ENCODE data around the gene IFFO2.

Gene IFFO2

DNA sequence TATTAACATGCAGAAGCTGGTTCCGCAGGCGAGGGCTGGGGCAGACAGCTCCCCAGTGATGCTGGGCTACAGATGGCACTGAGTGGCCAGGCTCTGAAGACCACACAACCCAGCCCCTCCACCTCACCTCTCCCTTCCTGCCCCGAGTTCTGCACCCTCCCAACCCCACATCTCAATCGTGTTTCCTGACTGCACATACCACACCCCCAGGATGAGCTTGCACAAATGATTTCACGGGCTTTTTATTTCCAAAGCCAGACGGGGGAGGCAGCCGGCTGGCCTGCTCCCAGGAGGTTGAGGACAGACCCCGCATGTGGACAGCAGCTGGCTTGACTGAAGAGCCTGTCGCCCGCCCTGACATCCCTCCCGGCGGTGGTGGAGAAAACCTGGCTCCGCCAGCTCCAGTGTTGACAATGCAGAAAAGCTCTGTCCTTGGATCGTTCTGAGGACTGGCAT lies 32.7 kb downstream of the IFFO2 start:
- Histone ChIP-seq H3K9me3 (ENCODE audit: low read length) (no peaks in the 10 kb centered on the region), H3K36me3 (ENCODE audit: insufficient read depth, low read length) (no peaks in the 10 kb centered on the region), H3K27me3 (ENCODE audit: insufficient read depth, low read length) (no peaks in the 10 kb centered on the region), H3K4me1 (ENCODE audit: insufficient read depth, low read length) (peaks cover 26% of the 10 kb centered on the region), H2AFZ (ENCODE audit: low read depth, low read length) (no peak overlapping the region), H3K4me3 (ENCODE audit: low read length) (no peak overlapping the region)

- no peaks in the 10 kb centered on the region for H3K27me3 ChIP-seq (ENCODE audit: insufficient read depth, low read length)
- peaks cover 26% of the 10 kb centered on the region for H3K4me1 ChIP-seq (ENCODE audit: insufficient read depth, low read length)
- no peaks in the 10 kb centered on the region for H3K36me3 ChIP-seq (ENCODE audit: insufficient read depth, low read length)
- H2AFZ ChIP-seq (ENCODE audit: low read depth, low read length): no peak overlapping the region
- no peaks in the 10 kb centered on the region for H3K9me3 ChIP-seq (ENCODE audit: low read length)
- H3K4me3 ChIP-seq (ENCODE audit: low read length): no peak overlapping the region
Measured at GRCh38 chr1:18922848-18923755, 33.4 kb downstream of the IFFO2 start.

- H3K4me3 ChIP-seq (ENCODE audit: low read length): no peak overlapping the region
- no peaks in the 10 kb centered on the region for H3K9me3 ChIP-seq (ENCODE audit: low read length)
- no peaks in the 10 kb centered on the region for H3K27me3 ChIP-seq (ENCODE audit: insufficient read depth, low read length)
- H3K36me3 ChIP-seq (ENCODE audit: insufficient read depth, low read length): no peaks in the 10 kb centered on the region
- H2AFZ ChIP-seq (ENCODE audit: low read depth, low read length): no peak overlapping the region
- H3K4me1 ChIP-seq (ENCODE audit: insufficient read depth, low read length): peaks cover 26% of the 10 kb centered on the region
Measured at GRCh38 chr1:18922319-18922726, 34.2 kb downstream of the IFFO2 start.

GRCh38 chr1:18921516-18922251 lies 34.8 kb downstream of the IFFO2 start:
- Histone ChIP-seq H3K9me3 (ENCODE audit: low read length) (no peaks in the 10 kb centered on the region), H3K4me1 (ENCODE audit: insufficient read depth, low read length) (peaks cover 26% of the 10 kb centered on the region), H3K4me3 (ENCODE audit: low read length) (no peak overlapping the region), H3K36me3 (ENCODE audit: insufficient read depth, low read length) (no peaks in the 10 kb centered on the region), H3K27me3 (ENCODE audit: insufficient read depth, low read length) (no peaks in the 10 kb centered on the region), H2AFZ (ENCODE audit: low read depth, low read length) (no peak overlapping the region)

DNA sequence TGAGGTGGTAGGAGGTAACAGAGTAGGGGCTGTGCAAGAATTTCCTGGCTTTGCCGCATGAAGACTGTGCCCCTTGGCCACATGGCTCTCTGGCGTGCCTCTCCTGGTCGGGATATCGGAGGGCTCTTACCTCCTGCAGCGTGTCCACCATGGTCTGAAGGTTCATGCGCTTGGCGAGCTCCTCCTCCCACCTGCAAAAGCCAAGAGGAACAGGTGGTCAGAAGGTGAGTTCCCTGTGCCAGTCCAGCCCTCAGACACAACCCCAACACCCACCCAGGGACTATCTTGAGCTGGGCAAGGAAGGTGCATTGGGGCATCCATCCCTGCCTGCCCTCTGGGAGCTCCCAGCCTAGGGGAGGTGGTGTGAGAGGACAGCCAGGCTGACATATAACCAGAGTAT lies 35.5 kb downstream of the IFFO2 start:
- Histone ChIP-seq H3K4me3 (ENCODE audit: low read length) (no peak overlapping the region), H2AFZ (ENCODE audit: low read depth, low read length) (no peak overlapping the region), H3K27me3 (ENCODE audit: insufficient read depth, low read length) (no peaks in the 10 kb centered on the region), H3K4me1 (ENCODE audit: insufficient read depth, low read length) (peaks cover 26% of the 10 kb centered on the region), H3K9me3 (ENCODE audit: low read length) (no peaks in the 10 kb centered on the region), H3K36me3 (ENCODE audit: insufficient read depth, low read length) (no peaks in the 10 kb centered on the region)

DNA sequence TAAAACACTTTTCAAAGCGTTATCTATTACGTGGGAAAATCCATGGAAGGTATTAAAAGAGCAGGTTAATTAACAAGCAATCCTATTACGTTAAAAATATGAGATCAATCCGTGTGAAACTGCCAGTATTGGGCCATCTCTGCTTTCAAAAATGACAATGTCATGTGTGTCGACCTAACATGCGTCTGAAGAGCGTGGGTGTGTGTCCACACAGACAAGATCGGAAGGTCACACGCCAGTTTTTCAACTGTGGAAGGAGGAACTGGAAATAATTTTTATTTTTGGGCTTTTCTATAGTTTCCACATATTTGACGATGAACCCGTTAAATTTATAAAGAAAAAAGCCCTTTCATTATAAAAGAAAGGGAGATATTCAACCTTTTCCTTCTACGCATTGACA lies 36.5 kb downstream of the IFFO2 start:
- no peak overlapping the region for H3K4me3 ChIP-seq (ENCODE audit: low read length)
- no peak overlapping the region for H2AFZ ChIP-seq (ENCODE audit: low read depth, low read length)
- no peaks in the 10 kb centered on the region for H3K27me3 ChIP-seq (ENCODE audit: insufficient read depth, low read length)
- H3K4me1 ChIP-seq (ENCODE audit: insufficient read depth, low read length): peaks cover 26% of the 10 kb centered on the region
- no peaks in the 10 kb centered on the region for H3K9me3 ChIP-seq (ENCODE audit: low read length)
- no peaks in the 10 kb centered on the region for H3K36me3 ChIP-seq (ENCODE audit: insufficient read depth, low read length)

- H3K36me3 ChIP-seq (ENCODE audit: insufficient read depth, low read length): no peaks in the 10 kb centered on the region
- no peak overlapping the region for H3K4me3 ChIP-seq (ENCODE audit: low read length)
- no peaks in the 10 kb centered on the region for H3K27me3 ChIP-seq (ENCODE audit: insufficient read depth, low read length)
- no peak overlapping the region for H2AFZ ChIP-seq (ENCODE audit: low read depth, low read length)
- peaks cover 26% of the 10 kb centered on the region for H3K4me1 ChIP-seq (ENCODE audit: insufficient read depth, low read length)
- no peaks in the 10 kb centered on the region for H3K9me3 ChIP-seq (ENCODE audit: low read length)
Measured at GRCh38 chr1:18919197-18919905, 37.1 kb downstream of the IFFO2 start.

DNA sequence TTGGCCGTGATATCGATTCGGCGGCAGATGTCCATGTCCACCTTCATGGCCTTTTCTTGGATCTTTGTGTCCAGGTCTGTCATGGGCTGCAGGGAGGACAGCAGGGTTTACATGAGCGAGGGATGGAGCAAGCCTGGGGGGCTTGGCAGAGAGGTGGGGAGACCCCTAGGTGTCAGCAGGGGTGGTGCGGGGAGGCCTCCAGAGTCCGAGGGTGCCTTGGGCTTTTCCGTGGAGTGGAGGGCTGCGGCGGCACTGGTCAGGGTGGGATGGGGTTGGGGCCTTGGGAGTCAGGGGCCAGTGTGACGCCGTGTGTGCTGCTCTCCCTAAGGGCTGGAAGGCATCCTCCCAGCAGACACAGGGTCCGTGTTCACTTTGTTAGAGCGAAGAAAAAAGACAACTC lies 38.1 kb downstream of the IFFO2 start:
- Histone ChIP-seq H2AFZ (ENCODE audit: low read depth, low read length) (no peak overlapping the region), H3K4me1 (ENCODE audit: insufficient read depth, low read length) (peaks cover 18% of the 10 kb centered on the region), H3K27me3 (ENCODE audit: insufficient read depth, low read length) (no peaks in the 10 kb centered on the region), H3K4me3 (ENCODE audit: low read length) (no peak overlapping the region), H3K9me3 (ENCODE audit: low read length) (no peaks in the 10 kb centered on the region), H3K36me3 (ENCODE audit: insufficient read depth, low read length) (no peaks in the 10 kb centered on the region)

- no peak overlapping the region for H3K4me3 ChIP-seq (ENCODE audit: low read length)
- H3K36me3 ChIP-seq (ENCODE audit: insufficient read depth, low read length): no peaks in the 10 kb centered on the region
- no peaks in the 10 kb centered on the region for H3K27me3 ChIP-seq (ENCODE audit: insufficient read depth, low read length)
- no peaks in the 10 kb centered on the region for H3K9me3 ChIP-seq (ENCODE audit: low read length)
- H3K4me1 ChIP-seq (ENCODE audit: insufficient read depth, low read length): peaks cover 6% of the 10 kb centered on the region
- no peak overlapping the region for H2AFZ ChIP-seq (ENCODE audit: low read depth, low read length)
Measured at GRCh38 chr1:18917071-18917799, 39.2 kb downstream of the IFFO2 start.

DNA sequence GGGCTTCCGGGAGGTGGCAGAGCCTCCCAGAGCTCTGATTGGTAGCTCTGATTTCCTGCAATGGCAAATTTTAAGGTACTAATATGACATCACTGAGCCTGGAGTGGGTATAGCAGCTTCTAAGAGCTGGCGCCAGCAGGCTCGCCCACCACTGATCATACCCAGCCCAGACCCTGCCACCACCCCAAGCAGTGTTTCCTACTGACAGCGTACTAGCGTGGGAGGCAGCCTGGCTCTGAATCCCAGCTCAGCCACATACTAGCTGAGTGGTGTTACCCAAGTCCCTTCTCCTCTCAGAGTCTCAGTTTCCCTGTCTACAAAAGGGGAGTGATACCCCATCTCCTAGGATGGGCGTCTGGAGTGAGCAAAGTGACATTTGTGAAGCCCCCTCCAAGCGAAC lies 41.1 kb downstream of the IFFO2 start:
- Histone ChIP-seq H2AFZ (ENCODE audit: low read depth, low read length) (no peak overlapping the region), H3K36me3 (ENCODE audit: insufficient read depth, low read length) (peaks cover 2% of the 10 kb centered on the region), H3K4me1 (ENCODE audit: insufficient read depth, low read length) (no peaks in the 10 kb centered on the region), H3K27me3 (ENCODE audit: insufficient read depth, low read length) (no peaks in the 10 kb centered on the region), H3K4me3 (ENCODE audit: low read length) (no peak overlapping the region), H3K9me3 (ENCODE audit: low read length) (no peaks in the 10 kb centered on the region)

- no peaks in the 10 kb centered on the region for H3K4me1 ChIP-seq (ENCODE audit: insufficient read depth, low read length)
- H3K9me3 ChIP-seq (ENCODE audit: low read length): no peaks in the 10 kb centered on the region
- no peak overlapping the region for H3K4me3 ChIP-seq (ENCODE audit: low read length)
- H3K36me3 ChIP-seq (ENCODE audit: insufficient read depth, low read length): peaks cover 7% of the 10 kb centered on the region
- H2AFZ ChIP-seq (ENCODE audit: low read depth, low read length): no peak overlapping the region
- no peaks in the 10 kb centered on the region for H3K27me3 ChIP-seq (ENCODE audit: insufficient read depth, low read length)
Measured at GRCh38 chr1:18913065-18913835, 43.2 kb downstream of the IFFO2 start.

DNA sequence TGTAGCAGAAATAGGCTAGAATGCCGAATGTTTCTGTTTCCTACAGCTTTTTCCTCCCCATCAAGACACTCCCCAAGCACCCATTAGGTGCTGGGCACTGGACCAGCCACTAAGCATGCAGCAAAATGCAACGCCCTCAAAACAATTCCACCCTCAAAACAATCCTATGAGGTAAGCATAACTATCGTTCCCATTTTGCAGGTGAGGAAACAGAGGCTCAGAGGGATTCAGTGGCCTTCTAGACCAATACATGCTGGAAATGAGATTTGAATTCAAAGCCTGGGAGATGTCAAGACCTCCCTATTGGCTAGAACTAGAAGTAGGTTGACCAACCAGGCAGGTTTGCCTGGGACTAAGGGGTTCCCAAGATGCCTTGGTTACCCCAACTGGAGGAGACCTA lies 43.9 kb downstream of the IFFO2 start:
- Histone ChIP-seq H3K36me3 (ENCODE audit: insufficient read depth, low read length) (peaks cover 7% of the 10 kb centered on the region), H3K9me3 (ENCODE audit: low read length) (no peaks in the 10 kb centered on the region), H3K4me1 (ENCODE audit: insufficient read depth, low read length) (no peaks in the 10 kb centered on the region), H3K4me3 (ENCODE audit: low read length) (no peak overlapping the region), H2AFZ (ENCODE audit: low read depth, low read length) (no peak overlapping the region), H3K27me3 (ENCODE audit: insufficient read depth, low read length) (no peaks in the 10 kb centered on the region)
